ENCODE data around the gene CLEC18B.
"Not testable (repeated sequence)": the region's sequence is repeated elsewhere in the genome, so short reads cannot be mapped to it uniquely, and the experiment has no call there.

DNA sequence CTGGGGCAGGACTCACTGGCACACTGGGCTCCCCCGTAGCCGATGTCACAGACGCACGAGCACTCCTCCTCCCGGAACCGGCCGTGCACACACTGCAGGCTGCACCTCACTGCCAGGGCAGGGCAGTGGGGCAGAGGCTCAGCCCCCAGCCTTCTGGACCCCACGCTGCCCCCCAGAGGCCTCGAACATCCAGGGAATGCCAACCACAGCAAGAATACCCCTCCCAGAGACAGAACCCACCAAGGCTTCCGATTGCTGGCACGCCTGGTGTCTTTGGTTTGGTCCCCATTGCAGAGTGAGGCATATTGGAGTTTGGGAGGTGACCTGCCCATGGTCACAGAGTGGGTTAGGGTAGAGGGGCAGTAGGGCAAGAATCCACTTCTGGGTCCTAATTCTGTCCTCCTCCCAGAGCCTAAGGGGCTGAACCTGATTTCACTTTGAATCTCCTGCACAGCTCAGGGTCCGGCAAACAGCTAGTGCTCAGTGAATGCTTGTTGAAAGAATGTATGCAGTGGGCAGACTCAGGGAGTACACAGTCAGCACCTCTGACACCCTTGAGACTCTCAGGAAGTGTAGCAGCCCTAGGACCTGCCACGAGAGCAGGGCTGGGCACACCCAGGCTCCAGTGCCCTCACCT is 9.0 kb downstream of the CLEC18B start:
- not testable (repeated sequence) for TF ChIP-seq EZH2 (IDR thresholded peaks at IDR 0.05); POLR2AphosphoS5 (IDR thresholded peaks at IDR 0.05; ENCODE audit: low read depth, low read length)

Measured in HCT116 (cell line).